ENCODE measurements around the gene ZNF322. TPM values are rescaled to one million over a fixed set of nuclear protein-coding genes. Genes with fewer than 3 reads are reported as not detected.

ZNF322 gene
- total and polyA plus RNA-seq, 7 donors = 4.2 to 13.6 (median 9.0) TPM

GRCh38 chr6:26597821-26598220 lies 61.7 kb downstream of the ZNF322 start:
- ATAC-seq = no peak
- 60 to 67% (median 65%) methylated on average over 21 of the region's 21 CpGs for WGBS, 3 donors
- Histone ChIP-seq H3K4me3 (peak overlapping the region; percentile 95), H3K36me3 (ENCODE audit: insufficient read depth in 1 of 2, low read depth in 1 of 2) (peaks cover 7 to 25% of the 10 kb centered on the region in 2 donors), H3K9me3 (no peaks in the 10 kb centered on the region), H3K27ac (peak overlapping the region; percentile 97), H3K4me1 (peaks cover 13% of the 10 kb centered on the region), H3K27me3 (ENCODE audit: insufficient read depth in 3 of 3, low read length in 2 of 3) (peaks cover 0 to 12% (median 0%) of the 10 kb centered on the region in 3 donors)
- no peak for TF ChIP-seq CTCF (IDR thresholded peaks at IDR 0.05)
- DNase-seq = no peak
- intact Hi-C loops (cut with DNase I) = no loop called here

- peaks cover 13% of the 10 kb centered on the region for H3K4me1 ChIP-seq
- DNase-seq (no peak), ATAC-seq (no peak)
- no peaks in the 10 kb centered on the region for H3K9me3 ChIP-seq
- H3K36me3 ChIP-seq (ENCODE audit: insufficient read depth in 1 of 2, low read depth in 1 of 2) = peaks cover 7 to 25% of the 10 kb centered on the region in 2 donors
- peak overlapping the region; percentile 95 for H3K4me3 ChIP-seq
- 0 to 3% (median 1%) methylated on average over 10 of the region's 10 CpGs for WGBS, 3 donors
- H3K27ac ChIP-seq = peak overlapping the region; percentile 97
- TF ChIP-seq CTCF (IDR thresholded peaks at IDR 0.05) = no peak
- H3K27me3 ChIP-seq (ENCODE audit: insufficient read depth in 3 of 3, low read length in 2 of 3) = peaks cover 0 to 16% (median 0%) of the 10 kb centered on the region in 3 donors
- intact Hi-C loops (cut with DNase I) = no loop called here
Observed at GRCh38 chr6:26597389-26597766, 62.2 kb downstream of the ZNF322 start.

- no peak for TF ChIP-seq CTCF (IDR thresholded peaks at IDR 0.05)
- no peaks in the 10 kb centered on the region for H3K9me3 ChIP-seq
- ATAC-seq (peak; percentile 96 to 97 (median 96)), DNase-seq (peak; percentile 98 to 99)
- H3K27me3 ChIP-seq (ENCODE audit: insufficient read depth in 3 of 3, low read length in 2 of 3) = peaks cover 0 to 20% (median 0%) of the 10 kb centered on the region in 3 donors
- peaks cover 13% of the 10 kb centered on the region for H3K4me1 ChIP-seq
- intact Hi-C loops (cut with DNase I) = no loop called here
- peak within 1 kb of the TSS; percentile 97 for H3K27ac ChIP-seq
- peaks cover 7 to 25% of the 10 kb centered on the region in 2 donors for H3K36me3 ChIP-seq (ENCODE audit: insufficient read depth in 1 of 2, low read depth in 1 of 2)
- WGBS, 3 donors = 0 to 1% (median 1%) methylated on average over 51 of the region's 51 CpGs
- H3K4me3 ChIP-seq = peak within 1 kb of the TSS; percentile 95
Observed at GRCh38 chr6:26596579-26597388, 62.8 kb downstream of the ZNF322 start, which contains the start of gene ABT1. TSS of gene ABT1 (plus strand) at chr6:26596953. CDS start at chr6:26596983, 30 bp downstream.

- intact Hi-C loops (cut with DNase I) = loop anchor here (1.0 to 2.0 kb wide), 4 partner anchors 21 to 421 kb away; no protein-coding TSS in a partner anchor
- peaks cover 7 to 25% of the 10 kb centered on the region in 2 donors for H3K36me3 ChIP-seq (ENCODE audit: insufficient read depth in 1 of 2, low read depth in 1 of 2)
- peaks cover 0 to 30% (median 0%) of the 10 kb centered on the region in 3 donors for H3K27me3 ChIP-seq (ENCODE audit: insufficient read depth in 3 of 3, low read length in 2 of 3)
- peak overlapping the region; percentile 97 for H3K27ac ChIP-seq
- 0 to 1% (median 1%) methylated on average over 39 of the region's 39 CpGs for WGBS, 3 donors
- DNase-seq (peak; percentile 94 to 96), ATAC-seq (peak; percentile 84 to 89 (median 86))
- peak; percentile 99 for TF ChIP-seq CTCF (IDR thresholded peaks at IDR 0.05)
- H3K4me3 ChIP-seq = peak overlapping the region; percentile 95
- H3K9me3 ChIP-seq = no peaks in the 10 kb centered on the region
- H3K4me1 ChIP-seq = peaks cover 13% of the 10 kb centered on the region
Observed at GRCh38 chr6:26595669-26596269, 63.8 kb downstream of the ZNF322 start.
